GM23338 (cell line): Measurements from ENCODE around the gene RFWD3. TPM values are rescaled to one million over a fixed set of nuclear protein-coding genes. Genes with fewer than 3 reads are reported as not detected.

Experiments used
- ATAC-seq: fragments of 200-7000 bp; cut with Tn5 transposase; 3 replicates; pipeline ENCODE4 v1.9.1; 2020
- DNase-seq: peaks from one replicate; pipeline ENCODE4 v3.0.0-alpha.2; 2015; ENCODE audit warnings: low spot score
- H2AFZ ChIP-seq: fragments of 200-600 bp; sonication (generic); 2 replicates; pipeline ENCODE4 v1.8.0; 2016; ENCODE audit warnings: antibody characterized with exemption, mild to moderate bottlenecking, moderate library complexity
- H3F3A ChIP-seq: fragments of 200-600 bp; sonication (generic); replicated peaks from 2 replicates; pipeline ENCODE4 v1.8.0; 2017; ENCODE audit warnings: antibody characterized with exemption, mixed run types, low read depth
- H3K27ac ChIP-seq: fragments of 200-600 bp; sonication (generic); 2 replicates; pipeline ENCODE4 v1.6.1; 2016; ENCODE audit warnings: low read depth
- H3K27me3 ChIP-seq: fragments of 200-600 bp; sonication (generic); 2 replicates; pipeline ENCODE4 v1.8.0; 2016; ENCODE audit warnings: mild to moderate bottlenecking, mixed run types, moderate library complexity; ENCODE audit not compliant: insufficient read depth
- H3K36me3 ChIP-seq: fragments of 200-600 bp; sonication (generic); 2 replicates; pipeline ENCODE4 v1.8.0; 2016; ENCODE audit warnings: mild to moderate bottlenecking; ENCODE audit not compliant: insufficient read depth
- H3K4me1 ChIP-seq: fragments of 200-600 bp; sonication (generic); 2 replicates; pipeline ENCODE4 v1.8.0; 2016; ENCODE audit warnings: mild to moderate bottlenecking, moderate library complexity; ENCODE audit not compliant: insufficient read depth
- H3K4me2 ChIP-seq: fragments of 200-600 bp; sonication (generic); 2 replicates; pipeline ENCODE4 v1.7.1; 2017; ENCODE audit warnings: mixed run types
- H3K4me3 ChIP-seq: fragments of 200-600 bp; sonication (generic); 2 replicates; pipeline ENCODE4 v1.6.1; 2016; ENCODE audit warnings: mixed run types
- H3K79me2 ChIP-seq: fragments of 200-600 bp; sonication (generic); replicated peaks from 2 replicates; pipeline ENCODE4 v1.8.0; 2017; ENCODE audit warnings: mild to moderate bottlenecking; ENCODE audit not compliant: insufficient read depth
- H3K9me2 ChIP-seq: fragments of 200-600 bp; sonication (generic); 2 replicates; pipeline ENCODE4 v1.8.0; 2017; ENCODE audit not compliant: insufficient read depth
- H4K20me1 ChIP-seq: fragments of 200-600 bp; sonication (generic); replicated peaks from 2 replicates; pipeline ENCODE4 v1.8.0; 2017; ENCODE audit warnings: mild to moderate bottlenecking; ENCODE audit not compliant: insufficient read depth
- H3K27ac Mint-ChIP-seq: 2 replicates; pipeline ENCODE4 v1.8.0; 2020; ENCODE audit warnings: inconsistent platforms, mild to moderate bottlenecking, moderate library complexity, mixed read lengths
- H3K27me3 Mint-ChIP-seq: 3 replicates; pipeline ENCODE4 v1.8.0; 2022; ENCODE audit warnings: low read depth, mild to moderate bottlenecking, moderate library complexity, mixed read lengths, inconsistent platforms; ENCODE audit not compliant: insufficient read depth, poor library complexity
- H3K36me3 Mint-ChIP-seq: 3 replicates; pipeline ENCODE4 v1.8.0; 2021; ENCODE audit warnings: low read depth, mild to moderate bottlenecking, inconsistent platforms, moderate library complexity, mixed read lengths
- H3K4me1 Mint-ChIP-seq: 3 replicates; pipeline ENCODE4 v1.8.0; 2020; ENCODE audit warnings: mild to moderate bottlenecking, inconsistent platforms, mixed read lengths
- H3K4me3 Mint-ChIP-seq: 3 replicates; pipeline ENCODE4 v1.8.0; 2021; ENCODE audit warnings: moderate library complexity, mild to moderate bottlenecking, inconsistent platforms, mixed read lengths
- H3K9me3 Mint-ChIP-seq: 3 replicates; pipeline ENCODE4 v1.8.0; 2020; ENCODE audit warnings: moderate library complexity, mild to moderate bottlenecking, inconsistent platforms, mixed read lengths
- CREB1 ChIP-seq: fragments of 250-450 bp; sonication (Bioruptor Pico); IDR thresholded peaks from 2 replicates; pipeline ENCODE4 v1.5.0; 2020; ENCODE audit warnings: low read depth, mild to moderate bottlenecking, moderate library complexity
- ETS1 ChIP-seq: IDR thresholded peaks from 2 replicates; pipeline ENCODE4 v1.6.1; 2016; ENCODE audit warnings: antibody characterized with exemption
- EZH2 ChIP-seq: fragments of 200-600 bp; sonication (generic); IDR thresholded peaks from one replicate; pipeline ENCODE4 v1.8.0; 2017; ENCODE audit warnings: antibody characterized with exemption, mild to moderate bottlenecking, low read depth; ENCODE audit not compliant: unreplicated experiment
- EZH2phosphoT487 ChIP-seq: fragments of 200-600 bp; sonication (generic); IDR thresholded peaks from one replicate; pipeline ENCODE4 v1.8.1; 2018; ENCODE audit warnings: antibody characterized with exemption; ENCODE audit not compliant: unreplicated experiment
- JUNB ChIP-seq: IDR thresholded peaks from one replicate; pipeline ENCODE4 v1.6.1; 2016; ENCODE audit warnings: antibody characterized with exemption; ENCODE audit not compliant: unreplicated experiment
- NANOG ChIP-seq: IDR thresholded peaks from 2 replicates; pipeline ENCODE4 v1.6.1; 2016; ENCODE audit warnings: antibody characterized with exemption, borderline replicate concordance
- POLR2AphosphoS5 ChIP-seq: IDR thresholded peaks from 2 replicates; pipeline ENCODE4 v1.6.1; 2016; ENCODE audit warnings: antibody characterized with exemption, low read depth
- REST ChIP-seq: IDR thresholded peaks from one replicate; pipeline ENCODE4 v1.6.1; 2018; ENCODE audit warnings: antibody characterized with exemption; ENCODE audit not compliant: unreplicated experiment
- STAT1 ChIP-seq: IDR thresholded peaks from one replicate; pipeline ENCODE4 v1.6.1; 2016; ENCODE audit warnings: antibody characterized with exemption; ENCODE audit not compliant: unreplicated experiment
- ZNF114 ChIP-seq: fragments of 250-450 bp; sonication (Bioruptor Pico); IDR thresholded peaks from 2 replicates; pipeline ENCODE4 v1.5.0; 2020; ENCODE audit warnings: mild to moderate bottlenecking, moderate library complexity
- ZNF331 ChIP-seq: fragments of 250-450 bp; sonication (Bioruptor Pico); IDR thresholded peaks from 2 replicates; pipeline ENCODE4 v1.5.0; 2020; ENCODE audit warnings: low read depth, mild to moderate bottlenecking, moderate library complexity
- polyA plus RNA-seq: library from polyadenylated mRNA; unstranded; fragments of >200 nt; fragmentation: Nextera tagmentation; extraction: Ambion mirVana; gene quantifications from 2 replicates; pipeline ENCODE4 v1.2.1, GENCODE V29; 2016
- total RNA-seq: library from RNA; depleted of rRNA; stranded (reverse); fragments of >200 nt; shearing (Covaris generic); gene quantifications from 2 replicates; pipeline ENCODE4 v1.2.3, GENCODE V29; 2014
- TF ChIP-seq, protein P1 (sequence below), 2 experiments: fragments of 200-600 bp in 1 of 2; sonication (generic) in 1 of 2; conservative IDR thresholded peaks; 2 replicates each; pipeline versions ENCODE4 v1.5.1 to v1.6.1; 2016 to 2017; ENCODE audit warnings: antibody characterized with exemption in 2 of 2, low read depth in 2 of 2, mild to moderate bottlenecking in 2 of 2, moderate library complexity in 1 of 2

Gene RFWD3
- total and polyA plus RNA-seq, 2 experiments from 2014 or later: 27.6 to 113 TPM

DNA sequence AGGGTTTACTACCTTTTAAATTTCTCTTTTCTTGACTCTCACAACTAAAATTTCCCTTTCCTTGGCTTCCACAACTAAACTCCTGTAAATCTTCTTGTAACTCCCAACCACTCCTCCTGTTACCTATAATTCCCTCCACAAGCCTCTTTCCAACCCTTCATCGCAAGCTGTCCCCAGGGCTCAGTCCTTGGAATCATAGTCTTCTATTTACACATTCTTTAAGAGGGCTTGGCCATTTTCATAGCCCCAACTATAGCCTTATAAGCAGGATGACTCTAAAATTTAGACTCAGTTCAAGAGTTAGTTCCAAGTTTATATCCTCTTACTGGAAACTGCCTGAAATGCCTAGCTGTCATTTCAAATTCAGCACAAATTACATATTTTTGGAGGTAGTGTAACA is 83.7 kb downstream of the RFWD3 start (continued):
- TF ChIP-seq ETS1: no peak
- TF ChIP-seq ZNF331 (CRISPR knock-in tag): no peak
- TF ChIP-seq, protein P1, sequence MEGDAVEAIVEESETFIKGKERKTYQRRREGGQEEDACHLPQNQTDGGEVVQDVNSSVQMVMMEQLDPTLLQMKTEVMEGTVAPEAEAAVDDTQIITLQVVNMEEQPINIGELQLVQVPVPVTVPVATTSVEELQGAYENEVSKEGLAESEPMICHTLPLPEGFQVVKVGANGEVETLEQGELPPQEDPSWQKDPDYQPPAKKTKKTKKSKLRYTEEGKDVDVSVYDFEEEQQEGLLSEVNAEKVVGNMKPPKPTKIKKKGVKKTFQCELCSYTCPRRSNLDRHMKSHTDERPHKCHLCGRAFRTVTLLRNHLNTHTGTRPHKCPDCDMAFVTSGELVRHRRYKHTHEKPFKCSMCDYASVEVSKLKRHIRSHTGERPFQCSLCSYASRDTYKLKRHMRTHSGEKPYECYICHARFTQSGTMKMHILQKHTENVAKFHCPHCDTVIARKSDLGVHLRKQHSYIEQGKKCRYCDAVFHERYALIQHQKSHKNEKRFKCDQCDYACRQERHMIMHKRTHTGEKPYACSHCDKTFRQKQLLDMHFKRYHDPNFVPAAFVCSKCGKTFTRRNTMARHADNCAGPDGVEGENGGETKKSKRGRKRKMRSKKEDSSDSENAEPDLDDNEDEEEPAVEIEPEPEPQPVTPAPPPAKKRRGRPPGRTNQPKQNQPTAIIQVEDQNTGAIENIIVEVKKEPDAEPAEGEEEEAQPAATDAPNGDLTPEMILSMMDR (conservative IDR thresholded peaks at IDR 0.05; ENCODE audit: low read depth in 2 of 2): no peak
- no peak for TF ChIP-seq JUNB

DNA sequence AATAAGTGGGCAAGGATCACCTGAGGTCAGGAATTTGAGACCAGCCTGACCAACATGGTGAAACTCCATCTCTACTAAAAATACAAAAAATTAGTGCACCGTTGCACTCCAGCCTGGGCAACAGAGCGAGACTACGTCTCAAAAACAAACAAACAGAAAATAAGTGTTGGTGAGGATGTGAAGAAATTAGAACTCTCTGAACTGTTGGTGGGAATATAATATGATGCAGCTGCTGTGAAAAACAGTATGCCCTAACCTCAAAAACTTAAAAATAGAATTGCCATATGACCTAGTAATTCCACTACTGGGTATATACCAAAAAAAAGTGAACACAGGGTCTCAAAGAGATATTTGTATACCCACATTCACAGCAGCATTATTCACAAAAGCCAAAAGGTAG is 85.8 kb downstream of the RFWD3 start:
- Histone ChIP-seq H3K79me2 (peaks cover 100% of the 10 kb centered on the region), H3K4me1 (peaks cover 5% of the 10 kb centered on the region; the same call in 1 of the 2 replicates), H3K4me3 (no peak overlapping the region), H3F3A (no peaks in the 10 kb centered on the region), H2AFZ (no peak overlapping the region), H3K9me2 (no peaks in the 10 kb centered on the region), H4K20me1 (peaks cover 36% of the 10 kb centered on the region; the same call in 1 of the 2 replicates), H3K27me3 (no peaks in the 10 kb centered on the region), H3K4me2 (no peak overlapping the region), H3K27ac (no peak overlapping the region), H3K36me3 (no peaks in the 10 kb centered on the region)
- H3K36me3 Mint-ChIP-seq: no peaks in the 10 kb centered on the region
- no peak for ATAC-seq
- H3K4me3 Mint-ChIP-seq: no peak overlapping the region
- no peaks in the 10 kb centered on the region for H3K9me3 Mint-ChIP-seq
- no peak overlapping the region for H3K27ac Mint-ChIP-seq
- no peak for DNase-seq
- H3K27me3 Mint-ChIP-seq: peaks cover 5% of the 10 kb centered on the region
- peaks cover 12% of the 10 kb centered on the region for H3K4me1 Mint-ChIP-seq
- TF ChIP-seq STAT1 (no peak), EZH2phosphoT487 (no peak), POLR2AphosphoS5 (no peak), ZNF331 (CRISPR knock-in tag) (no peak), ETS1 (no peak), EZH2 (no peak), CREB1 (CRISPR knock-in tag) (no peak), REST (no peak), ZNF114 (CRISPR knock-in tag) (no peak), NANOG (no peak), JUNB (no peak)
- TF ChIP-seq, protein P1 (conservative IDR thresholded peaks at IDR 0.05; ENCODE audit: low read depth in 2 of 2): no peak
